Measurements from ENCODE around the gene DDX54.

DDX54 gene

DNA sequence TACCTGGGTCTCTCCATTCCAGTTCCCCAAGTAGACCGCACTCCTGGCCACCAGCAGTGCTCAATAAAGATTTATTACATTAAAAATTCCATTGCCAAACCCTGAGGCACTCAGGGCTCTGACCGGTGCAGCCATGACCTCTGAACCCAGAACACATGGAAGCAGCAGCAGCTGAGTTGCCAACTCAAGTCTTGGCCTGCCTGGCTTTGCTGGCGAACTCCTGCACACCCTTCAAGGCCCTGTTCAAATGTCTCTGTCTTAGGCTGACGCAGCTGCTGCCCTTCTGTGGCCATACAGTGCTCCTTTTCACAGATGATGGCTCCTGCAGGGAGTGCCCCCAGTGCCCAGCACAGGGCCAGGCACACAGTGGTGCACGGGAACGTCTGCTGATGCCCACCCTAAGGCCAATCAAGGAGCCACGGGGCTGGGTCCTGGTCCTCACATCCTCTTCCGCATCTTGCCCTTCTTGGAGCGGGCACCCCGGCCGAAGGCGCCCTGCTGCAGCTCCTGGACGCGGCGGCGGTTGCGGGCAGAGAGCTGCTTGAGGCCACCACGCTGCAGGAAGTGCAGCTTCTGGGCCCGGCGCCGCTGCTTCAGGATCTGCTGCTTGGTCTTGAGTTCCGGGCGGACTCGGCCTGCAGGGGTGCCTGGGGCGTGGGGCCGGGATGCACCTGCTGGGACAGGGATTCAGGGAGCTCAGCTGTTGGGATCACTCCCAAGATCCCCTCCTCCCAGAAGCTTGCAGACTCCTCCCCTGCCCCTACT is 26.7 kb downstream of the DDX54 start:
- TF ChIP-seq, protein P1, sequence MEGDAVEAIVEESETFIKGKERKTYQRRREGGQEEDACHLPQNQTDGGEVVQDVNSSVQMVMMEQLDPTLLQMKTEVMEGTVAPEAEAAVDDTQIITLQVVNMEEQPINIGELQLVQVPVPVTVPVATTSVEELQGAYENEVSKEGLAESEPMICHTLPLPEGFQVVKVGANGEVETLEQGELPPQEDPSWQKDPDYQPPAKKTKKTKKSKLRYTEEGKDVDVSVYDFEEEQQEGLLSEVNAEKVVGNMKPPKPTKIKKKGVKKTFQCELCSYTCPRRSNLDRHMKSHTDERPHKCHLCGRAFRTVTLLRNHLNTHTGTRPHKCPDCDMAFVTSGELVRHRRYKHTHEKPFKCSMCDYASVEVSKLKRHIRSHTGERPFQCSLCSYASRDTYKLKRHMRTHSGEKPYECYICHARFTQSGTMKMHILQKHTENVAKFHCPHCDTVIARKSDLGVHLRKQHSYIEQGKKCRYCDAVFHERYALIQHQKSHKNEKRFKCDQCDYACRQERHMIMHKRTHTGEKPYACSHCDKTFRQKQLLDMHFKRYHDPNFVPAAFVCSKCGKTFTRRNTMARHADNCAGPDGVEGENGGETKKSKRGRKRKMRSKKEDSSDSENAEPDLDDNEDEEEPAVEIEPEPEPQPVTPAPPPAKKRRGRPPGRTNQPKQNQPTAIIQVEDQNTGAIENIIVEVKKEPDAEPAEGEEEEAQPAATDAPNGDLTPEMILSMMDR (IDR thresholded peaks at IDR 0.05; ENCODE audit: low read depth, low read length, missing control alignments), result no peak
- no peak for DNase-seq (ENCODE audit: low read depth)
- in situ Hi-C loops (cut with HindIII; ENCODE audit: low sequenced_read_pairs), result loop anchor here (25.0 kb wide), 1 partner anchor 96 kb away; the partner anchor contains the start of gene DTX1
- no peak overlapping the region for H3K4me3 ChIP-seq (ENCODE audit: low read depth, low read length)

DNA sequence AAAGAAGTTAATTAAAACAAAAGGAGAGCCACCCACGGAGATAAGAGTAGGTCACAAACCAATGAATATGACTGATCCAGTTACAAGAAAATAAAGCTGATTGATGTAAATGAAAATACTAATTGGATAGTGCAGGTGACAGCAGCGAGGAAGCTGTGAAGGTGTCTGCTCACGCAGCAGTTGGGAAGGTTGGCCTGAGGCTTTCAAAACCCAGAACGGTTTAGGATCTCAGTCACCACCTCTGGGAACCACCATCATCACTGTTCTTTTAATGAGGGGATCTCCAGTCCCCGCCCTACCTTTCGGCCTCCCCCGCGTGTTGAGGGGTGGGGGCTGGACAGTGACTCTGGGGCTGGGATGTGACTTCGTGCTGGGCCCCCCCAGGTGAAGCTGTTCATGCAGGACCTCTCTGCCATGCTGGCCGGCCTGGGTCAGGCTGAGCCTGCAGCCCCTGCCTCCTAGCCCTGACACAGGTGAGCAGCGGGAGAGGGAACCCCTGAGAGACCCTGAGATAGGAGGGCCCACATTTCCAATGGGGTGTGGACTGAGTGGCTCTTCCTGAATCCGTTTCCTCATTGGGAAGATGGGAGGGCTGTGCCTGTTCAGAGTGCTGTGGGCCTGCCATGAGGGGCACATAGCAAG is 27.9 kb downstream of the DDX54 start:
- no peak overlapping the region for H3K4me3 ChIP-seq (ENCODE audit: low read depth, low read length)
- DNase-seq (ENCODE audit: low read depth), result no peak
- in situ Hi-C loops (cut with HindIII; ENCODE audit: low sequenced_read_pairs), result loop anchor here (25.0 kb wide), 1 partner anchor 95 kb away; the partner anchor contains the start of gene DTX1
- TF ChIP-seq, protein P1 (IDR thresholded peaks at IDR 0.05; ENCODE audit: low read depth, low read length, missing control alignments), result no peak

DNA sequence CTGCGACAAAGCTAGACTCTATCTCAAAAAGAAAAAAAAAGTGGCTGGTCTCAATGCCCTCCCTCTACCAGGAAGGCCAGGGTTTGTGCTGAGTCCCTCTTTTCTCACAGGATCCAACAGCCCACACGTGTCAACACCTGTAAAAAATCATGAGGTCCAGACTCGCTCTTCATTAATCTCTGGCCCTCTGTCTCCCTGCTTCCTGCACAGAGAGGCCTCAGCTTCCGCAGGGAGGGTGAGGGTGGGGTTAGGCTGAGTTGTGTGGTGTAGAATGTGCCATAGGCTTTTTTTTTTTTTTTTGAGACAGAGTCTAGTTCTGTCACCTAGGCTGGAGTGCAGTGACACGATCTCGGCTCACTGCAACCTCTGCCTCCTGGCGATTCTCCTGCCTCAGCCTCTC is 29.6 kb downstream of the DDX54 start:
- H3K4me3 ChIP-seq (ENCODE audit: low read depth, low read length), result no peak overlapping the region
- in situ Hi-C loops (cut with HindIII; ENCODE audit: low sequenced_read_pairs), result loop anchor here (25.0 kb wide), 1 partner anchor 93 kb away; the partner anchor contains the start of gene DTX1
- no peak for DNase-seq (ENCODE audit: low read depth)
- TF ChIP-seq, protein P1 (IDR thresholded peaks at IDR 0.05; ENCODE audit: low read depth, low read length, missing control alignments), result no peak

DNA sequence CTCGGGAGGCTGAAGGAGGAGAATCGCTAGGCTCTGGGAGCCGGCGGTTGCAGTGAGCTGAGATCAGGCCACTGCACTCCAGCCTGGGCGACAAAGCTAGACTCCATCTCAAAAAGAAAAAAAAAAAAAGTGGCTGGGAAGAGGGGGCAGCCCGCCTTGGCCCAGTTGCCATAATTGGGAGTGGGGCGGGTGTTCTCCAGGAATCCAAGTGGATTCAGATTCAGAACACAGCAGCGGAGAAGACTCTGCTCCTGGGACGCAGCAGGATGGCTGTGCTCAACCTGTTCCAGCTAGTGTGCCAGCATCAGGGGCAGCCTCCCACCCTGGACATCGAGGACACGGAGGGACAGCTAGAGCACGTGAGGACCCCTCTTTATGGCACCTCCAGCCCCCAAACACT is 30.2 kb downstream of the DDX54 start:
- in situ Hi-C loops (cut with HindIII; ENCODE audit: low sequenced_read_pairs), result loop anchor here (25.0 kb wide), 1 partner anchor 93 kb away; the partner anchor contains the start of gene DTX1
- no peak overlapping the region for H3K4me3 ChIP-seq (ENCODE audit: low read depth, low read length)
- no peak for DNase-seq (ENCODE audit: low read depth)
- TF ChIP-seq, protein P1 (IDR thresholded peaks at IDR 0.05; ENCODE audit: low read depth, low read length, missing control alignments), result no peak

DNA sequence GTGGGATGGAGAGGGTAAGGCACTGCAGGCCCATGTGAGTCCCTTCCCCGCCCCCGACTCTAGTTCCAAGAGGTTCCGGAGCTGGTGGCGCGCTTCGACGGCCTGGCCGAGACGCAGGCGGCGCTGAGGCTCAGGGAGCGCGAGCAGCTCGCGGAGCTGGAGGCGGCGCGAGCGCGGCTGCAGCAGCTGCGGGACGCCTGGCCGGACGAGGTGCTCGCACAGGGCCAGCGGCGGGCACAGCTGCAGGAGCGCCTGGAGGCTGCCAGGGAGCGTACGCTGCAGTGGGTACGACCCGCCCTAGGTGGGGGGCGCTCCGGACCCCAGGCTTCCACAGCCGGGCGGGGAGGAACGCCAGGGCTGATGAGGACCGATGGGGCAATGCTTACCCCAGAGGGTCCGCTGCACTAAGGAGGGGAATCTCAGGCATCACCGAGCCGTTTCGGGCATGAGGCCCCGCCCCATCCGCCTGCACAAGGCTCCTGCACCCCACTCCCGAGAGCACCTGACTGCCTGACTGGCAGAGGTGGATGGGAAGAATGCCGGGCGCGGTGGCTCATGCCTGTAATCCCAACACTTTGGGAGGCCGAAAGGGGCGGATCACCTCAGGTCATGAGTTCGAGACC is 30.8 kb downstream of the DDX54 start:
- no peak overlapping the region for H3K4me3 ChIP-seq (ENCODE audit: low read depth, low read length)
- TF ChIP-seq, protein P1 (IDR thresholded peaks at IDR 0.05; ENCODE audit: low read depth, low read length, missing control alignments), result no peak
- in situ Hi-C loops (cut with HindIII; ENCODE audit: low sequenced_read_pairs), result loop anchor here (25.0 kb wide), 1 partner anchor 92 kb away; the partner anchor contains the start of gene DTX1
- DNase-seq (ENCODE audit: low read depth), result no peak

All from astrocyte of the cerebellum (primary cell).